GM21360 (cell line): ENCODE results near the gene ZMIZ1.
A peak's percentile ranks its signal among the peaks of the same experiment; 100 is the strongest.

ENCODE experiments used
- ATAC-seq: cut with Tn5 transposase; IDR thresholded peaks from one replicate; pipeline ENCODE4 v1.9.1; 2021; ENCODE audit warnings: mild to moderate bottlenecking, moderate library complexity; ENCODE audit not compliant: unreplicated experiment

The ZMIZ1 gene

DNA sequence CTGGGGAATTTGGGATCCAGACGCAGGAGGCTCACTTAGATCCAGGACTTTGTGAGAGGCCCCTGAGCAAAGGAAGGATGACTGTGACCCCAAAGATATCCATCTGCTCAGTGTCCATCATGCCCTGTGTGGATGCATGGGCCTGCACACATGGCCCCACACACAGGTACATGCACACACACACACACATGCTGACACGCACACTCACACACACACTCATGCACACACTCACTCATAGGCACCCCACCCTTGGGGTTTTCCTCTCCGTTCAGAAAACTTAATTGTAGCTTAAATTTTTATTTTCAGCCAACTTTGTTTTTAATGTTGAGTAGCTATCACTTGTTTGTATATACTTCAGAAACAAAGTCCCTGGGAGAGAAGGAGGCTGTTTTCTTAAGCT is 184.9 kb downstream of the ZMIZ1 start:
- no peak for ATAC-seq

DNA sequence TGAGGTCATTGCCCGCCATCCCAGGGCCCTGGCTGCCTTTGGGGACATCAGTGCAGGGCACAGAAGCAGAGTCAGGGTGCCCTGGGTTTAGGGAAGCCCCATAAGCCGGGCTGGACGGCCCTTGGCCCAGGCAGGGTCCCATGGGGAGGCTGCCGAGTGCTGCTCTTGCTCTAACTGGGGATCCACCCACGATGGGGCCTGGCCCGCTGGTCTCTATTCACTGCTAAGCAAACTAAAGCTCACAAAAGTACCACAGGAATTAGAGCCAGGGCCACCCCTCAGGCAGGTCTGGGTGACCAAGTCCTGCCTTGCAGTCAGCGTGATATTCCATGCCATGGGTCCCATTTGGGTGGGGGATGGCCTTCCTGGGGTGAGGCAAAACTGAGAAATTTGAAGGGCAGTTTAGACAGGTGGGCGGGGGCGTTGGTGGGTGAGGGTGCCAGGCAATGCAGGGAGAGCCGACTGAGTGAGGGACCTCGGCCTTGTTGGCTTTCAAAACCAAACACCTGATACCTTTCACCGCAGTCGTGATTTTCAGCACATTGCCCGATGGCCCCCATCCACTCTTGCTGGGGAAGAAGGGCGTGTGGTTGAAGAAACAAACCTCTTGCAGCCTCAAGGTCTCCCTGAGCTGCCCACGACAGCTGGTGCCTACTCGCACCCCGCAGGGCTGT is 185.7 kb downstream of the ZMIZ1 start:
- no peak for ATAC-seq

DNA sequence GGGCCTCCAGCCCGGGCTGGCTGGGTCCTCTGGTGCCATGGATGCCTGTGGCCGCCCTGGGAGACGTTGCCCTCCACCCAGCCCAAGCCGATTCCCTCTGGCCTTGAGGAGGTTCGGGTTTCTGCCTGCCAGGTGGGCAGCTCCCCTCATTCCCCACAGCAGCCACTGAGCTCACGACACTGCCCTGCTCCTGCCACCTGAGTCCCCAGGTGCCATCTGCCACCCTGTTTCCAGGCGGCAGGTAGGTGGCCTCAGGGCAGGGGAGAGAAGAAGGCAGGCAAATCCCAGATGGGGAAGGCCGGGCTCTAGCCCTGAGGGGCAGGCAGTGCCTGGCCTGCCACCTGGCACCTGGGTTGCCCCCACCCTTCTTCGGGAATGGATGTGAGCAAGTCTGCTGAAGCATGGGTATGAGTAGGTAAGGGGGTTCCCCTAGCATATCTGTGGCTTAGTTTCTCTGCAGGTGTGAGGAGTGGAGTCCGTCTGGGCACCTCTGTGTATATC is 186.3 kb downstream of the ZMIZ1 start:
- no peak for ATAC-seq

DNA sequence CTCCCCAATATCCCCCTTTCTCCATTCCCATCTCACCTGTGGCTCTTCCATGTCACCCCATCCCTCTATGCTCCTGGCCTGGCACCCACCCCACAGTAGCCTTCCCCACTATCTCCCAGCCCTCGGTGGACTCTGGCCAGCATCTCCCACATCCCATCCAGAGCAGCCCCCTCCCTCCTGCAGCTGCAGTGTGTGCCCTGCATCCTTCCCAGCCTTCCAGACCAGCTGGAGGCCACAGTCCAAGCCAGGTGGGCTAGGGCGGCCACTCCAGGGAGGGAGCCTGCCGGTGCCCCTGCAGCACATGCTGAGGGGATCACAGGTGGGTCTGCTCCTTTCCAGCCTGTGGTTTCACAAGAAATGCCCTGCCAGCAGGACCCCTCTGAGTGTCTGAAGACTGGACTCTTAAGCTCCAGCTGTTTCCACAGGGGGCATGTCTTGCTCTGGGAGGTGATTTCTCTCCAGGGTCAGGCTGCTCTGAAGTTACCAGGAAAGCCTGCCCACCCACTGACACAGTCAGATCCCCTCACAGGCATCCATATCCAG is 187.6 kb downstream of the ZMIZ1 start:
- no peak for ATAC-seq

DNA sequence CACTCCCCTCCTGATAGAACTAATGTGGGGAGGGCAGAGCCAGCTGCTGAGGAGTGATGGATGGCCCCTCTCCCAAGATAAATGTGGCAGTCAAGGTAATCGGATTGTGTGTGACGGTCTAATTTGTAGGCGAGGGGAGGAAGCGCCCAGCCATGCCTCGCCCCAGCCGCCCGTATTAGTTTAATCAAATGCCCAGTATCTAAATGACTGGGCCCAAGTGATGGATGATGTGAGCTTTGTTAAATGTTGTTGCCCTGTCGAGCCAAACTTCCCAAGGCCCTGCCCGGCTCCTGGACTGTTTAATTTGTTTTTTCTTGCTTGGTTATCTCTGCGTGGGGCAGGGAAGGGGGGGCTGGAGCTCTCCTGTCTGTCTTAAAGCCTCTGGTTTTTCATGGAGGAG is 190.1 kb downstream of the ZMIZ1 start:
- ATAC-seq: no peak

DNA sequence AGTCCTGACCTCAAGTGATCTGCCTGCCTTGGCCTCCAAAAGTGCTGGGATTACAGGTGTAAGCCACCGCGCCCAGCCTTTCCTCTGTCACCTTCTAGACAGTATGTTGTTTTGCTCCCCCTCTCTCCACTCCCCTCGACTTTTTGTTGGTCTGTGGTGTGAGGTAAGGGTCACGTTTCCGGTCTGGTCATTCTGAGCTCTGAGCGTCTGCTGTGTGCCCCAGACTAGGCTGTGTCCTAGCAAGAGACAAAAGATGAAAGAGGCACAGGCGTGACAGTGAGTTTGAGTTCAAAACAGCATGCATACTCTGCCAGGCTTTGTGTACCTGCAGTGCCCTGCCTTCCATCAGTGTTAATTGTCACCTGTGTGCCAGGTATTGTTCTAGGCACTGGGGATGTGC is 191.1 kb downstream of the ZMIZ1 start:
- no peak for ATAC-seq

DNA sequence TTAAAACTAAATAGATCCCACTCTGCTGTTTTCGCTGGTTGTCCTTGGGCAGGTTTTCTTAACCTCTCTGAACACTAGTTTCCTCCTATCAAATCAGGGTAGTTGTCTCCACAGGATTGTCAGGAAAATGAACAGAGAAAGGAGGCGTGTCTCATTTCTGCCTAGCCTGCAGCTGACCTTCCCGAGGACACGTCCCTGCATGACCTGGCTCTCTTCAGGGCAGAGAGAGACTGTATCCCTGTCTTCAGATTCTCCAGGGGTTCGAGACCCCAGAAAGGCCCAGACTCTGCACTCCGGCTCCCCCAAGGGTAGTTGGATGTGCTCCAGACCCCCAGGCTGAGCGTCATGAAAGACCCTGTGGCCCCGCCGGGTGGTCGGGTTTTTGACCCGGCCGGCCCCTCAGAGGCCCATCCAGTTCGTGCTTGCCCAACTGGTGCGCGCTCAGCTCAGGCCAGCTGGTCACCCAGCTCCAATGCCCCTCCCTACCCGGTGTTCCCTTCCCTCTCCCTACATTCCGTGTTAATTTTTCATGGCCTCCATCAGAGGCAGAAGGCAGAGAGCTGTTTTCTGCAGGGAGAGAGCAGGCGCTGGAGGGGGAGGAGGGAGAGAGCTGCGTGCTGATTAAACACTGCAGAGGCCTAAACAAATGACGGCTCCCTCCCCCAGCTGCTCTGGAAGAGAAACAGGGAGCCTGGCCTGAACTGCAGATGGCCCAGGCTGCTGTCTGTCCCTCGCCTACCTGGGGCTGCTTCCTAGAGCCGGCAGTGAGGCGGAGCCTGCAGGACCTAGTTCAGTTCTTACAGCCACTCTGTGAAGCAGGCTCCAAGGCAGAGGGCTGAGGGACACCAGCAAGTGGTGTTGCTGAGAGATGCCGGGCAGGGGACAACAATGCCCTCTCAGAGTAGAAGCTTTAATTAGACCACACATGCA is 192.3 kb downstream of the ZMIZ1 start:
- no peak for ATAC-seq

DNA sequence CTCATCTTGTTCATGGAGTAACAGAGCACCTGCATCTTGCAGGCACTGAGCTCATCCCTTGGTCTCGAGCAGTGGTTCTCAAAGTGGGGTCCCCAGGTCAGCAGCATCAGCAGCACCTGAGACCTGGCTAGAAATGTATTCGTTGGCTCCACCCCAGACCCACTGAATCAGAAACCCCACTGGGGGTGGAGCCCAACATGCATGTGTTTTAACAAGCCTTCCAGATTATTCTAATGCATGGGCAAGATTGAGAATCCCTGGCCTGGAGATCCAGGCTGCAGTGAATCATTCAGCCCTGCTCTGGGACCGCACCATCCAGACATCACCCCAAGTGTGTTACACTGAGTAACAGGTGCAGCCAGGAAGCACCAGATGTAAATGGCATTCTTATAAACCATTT is 193.4 kb downstream of the ZMIZ1 start:
- ATAC-seq: no peak

DNA sequence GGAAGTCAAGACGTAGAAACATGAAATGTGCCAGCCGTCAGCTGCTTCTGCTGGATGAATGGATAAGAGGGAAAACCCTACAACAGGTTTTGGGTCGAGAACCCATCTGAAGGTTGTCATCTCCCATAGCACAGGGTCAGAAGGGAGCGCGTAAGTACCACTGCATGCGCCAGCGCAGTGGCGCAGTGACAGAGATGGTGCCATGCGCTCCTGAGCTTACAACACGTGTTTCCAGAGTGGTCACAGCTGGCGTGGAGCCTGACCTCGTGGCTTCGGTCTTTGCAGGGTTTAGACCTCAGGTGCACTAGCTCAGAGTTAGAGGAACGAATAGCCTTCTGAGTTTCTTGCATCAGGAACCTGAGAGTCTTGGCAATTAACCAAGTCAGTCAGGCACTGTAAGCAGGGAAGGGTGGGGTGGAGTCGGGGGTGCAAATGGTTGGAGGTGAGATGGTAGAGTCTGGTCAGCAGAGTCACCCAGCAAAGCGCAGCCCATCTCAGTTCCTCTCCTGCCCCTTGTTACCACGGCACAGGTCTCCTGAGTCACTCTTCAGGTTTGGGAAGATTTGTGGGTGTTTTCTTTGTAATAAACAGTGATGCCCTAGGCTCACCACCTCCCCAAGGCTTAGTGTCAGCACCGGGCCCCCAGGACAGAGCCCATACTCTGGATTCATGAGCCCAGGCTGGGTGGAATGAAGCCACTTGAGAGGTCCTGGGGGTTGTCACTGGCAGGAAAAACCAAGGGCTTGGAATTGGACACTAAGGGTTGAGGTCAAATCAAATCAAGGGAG is 194.4 kb downstream of the ZMIZ1 start:
- no peak for ATAC-seq

DNA sequence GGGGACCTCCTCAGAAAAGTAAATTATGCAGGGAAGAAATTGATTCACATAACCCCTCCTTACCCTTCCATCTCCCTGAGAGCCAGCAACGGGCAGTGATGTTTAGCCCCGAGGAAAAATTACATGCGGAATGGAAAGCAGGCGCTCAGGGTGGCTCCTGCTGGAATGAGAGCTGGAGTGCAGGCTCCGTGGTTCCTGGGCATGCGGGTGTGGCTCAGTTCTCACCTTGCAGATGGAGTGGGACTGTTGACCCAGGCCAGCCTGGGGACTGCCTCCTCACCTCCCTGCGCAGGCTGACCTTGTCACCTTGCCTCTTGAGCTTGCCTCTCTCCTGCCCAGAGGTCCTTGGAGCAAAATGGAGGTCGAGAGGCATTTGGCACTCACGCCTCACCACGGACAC is 195.2 kb downstream of the ZMIZ1 start:
- ATAC-seq: no peak

DNA sequence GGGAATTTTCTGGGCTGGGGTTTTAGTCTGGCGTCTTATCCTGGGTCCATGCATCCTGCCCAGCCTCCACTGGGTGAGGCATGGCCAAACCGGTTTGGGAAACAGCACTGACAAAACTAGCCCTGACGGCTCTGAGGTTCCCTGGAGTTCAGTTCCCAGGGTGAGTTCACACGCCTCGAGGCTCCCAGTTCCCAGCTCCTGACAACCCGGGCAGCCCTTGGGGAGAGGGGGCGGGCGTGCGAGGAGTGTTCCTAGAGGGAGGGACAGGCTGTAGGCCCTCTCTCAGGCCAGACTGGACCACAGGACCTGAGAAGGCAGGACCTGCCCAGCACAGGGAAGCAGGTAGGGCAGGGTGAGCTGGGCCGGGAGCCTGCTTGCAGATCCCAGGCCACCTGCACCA is 196.2 kb downstream of the ZMIZ1 start:
- no peak for ATAC-seq

DNA sequence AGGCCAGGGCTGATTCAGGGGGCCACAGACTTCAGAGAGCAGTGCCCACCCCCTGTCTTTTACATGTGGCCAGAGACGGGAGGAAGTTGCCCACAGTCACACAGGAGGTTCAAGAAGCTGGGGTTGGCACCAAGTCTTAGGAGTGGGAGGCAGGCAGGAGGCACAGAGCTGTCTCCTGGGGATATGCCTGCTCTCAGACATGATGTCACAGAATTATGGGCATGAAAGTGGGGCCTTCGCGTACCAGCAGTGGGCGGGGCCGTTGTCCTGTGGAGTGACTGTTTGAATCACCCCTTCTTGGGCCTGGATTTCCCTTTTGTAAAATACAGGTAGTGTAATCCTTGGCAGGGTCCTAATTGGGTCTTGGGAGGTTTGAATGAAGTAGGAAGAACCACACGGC is 197.3 kb downstream of the ZMIZ1 start:
- peak; percentile 29 for ATAC-seq

DNA sequence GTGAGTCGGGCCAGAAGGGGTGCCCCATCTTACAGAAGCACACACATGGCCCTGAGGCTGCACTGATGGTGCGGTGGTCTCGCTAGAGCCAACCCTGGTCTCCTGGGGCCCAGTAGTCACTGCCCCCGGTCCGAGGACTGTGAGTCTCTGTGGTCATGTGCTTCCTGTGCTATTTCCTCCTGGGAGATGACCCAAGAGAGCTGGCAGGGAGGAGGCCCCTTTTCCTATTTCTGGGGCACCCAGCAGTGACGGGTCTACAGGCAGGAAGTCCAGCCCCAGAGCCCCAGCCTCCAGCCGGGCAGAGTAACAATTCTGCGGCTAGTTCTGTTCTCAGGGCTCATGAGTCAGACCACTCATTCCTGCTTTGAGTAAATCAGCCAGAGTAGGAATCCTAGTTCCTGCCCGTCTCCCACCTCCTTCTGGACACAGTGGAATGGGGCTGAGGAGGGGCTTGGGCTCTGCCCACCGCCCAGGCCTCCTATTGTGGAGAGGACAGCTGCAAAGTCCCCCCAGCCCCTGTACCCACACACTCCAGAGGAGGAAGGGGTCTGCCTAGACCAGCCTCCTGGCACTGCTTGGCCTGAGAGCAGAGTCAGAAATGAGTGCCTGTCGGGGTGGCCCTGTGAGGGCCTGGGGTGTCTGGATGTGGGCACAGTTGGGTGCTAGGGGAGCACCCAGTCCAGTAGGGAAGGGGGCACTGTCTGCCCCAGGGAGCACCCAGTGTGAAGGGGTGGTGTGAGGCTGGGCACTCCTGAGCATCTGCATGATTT is 198.0 kb downstream of the ZMIZ1 start:
- ATAC-seq: peak; percentile 80

DNA sequence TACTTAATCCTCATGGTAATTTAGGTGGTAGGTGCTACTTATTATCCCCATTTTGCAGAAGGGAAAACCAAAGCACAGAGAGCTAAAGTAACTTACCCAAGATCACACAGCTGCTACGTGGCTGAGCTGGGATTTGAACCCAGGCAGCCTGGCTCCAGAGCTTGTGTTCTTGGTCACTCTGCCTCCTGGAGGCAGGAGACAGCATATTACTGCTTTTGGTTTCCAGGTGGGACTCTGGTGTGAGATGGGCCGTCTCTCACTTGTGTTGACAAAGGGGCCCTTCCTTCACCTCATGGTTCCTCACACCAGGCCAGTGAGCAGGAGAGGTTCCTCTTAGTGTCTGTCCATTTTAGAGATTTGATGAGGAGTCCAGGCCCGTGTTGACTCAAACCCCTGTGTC is 198.7 kb downstream of the ZMIZ1 start:
- no peak for ATAC-seq

DNA sequence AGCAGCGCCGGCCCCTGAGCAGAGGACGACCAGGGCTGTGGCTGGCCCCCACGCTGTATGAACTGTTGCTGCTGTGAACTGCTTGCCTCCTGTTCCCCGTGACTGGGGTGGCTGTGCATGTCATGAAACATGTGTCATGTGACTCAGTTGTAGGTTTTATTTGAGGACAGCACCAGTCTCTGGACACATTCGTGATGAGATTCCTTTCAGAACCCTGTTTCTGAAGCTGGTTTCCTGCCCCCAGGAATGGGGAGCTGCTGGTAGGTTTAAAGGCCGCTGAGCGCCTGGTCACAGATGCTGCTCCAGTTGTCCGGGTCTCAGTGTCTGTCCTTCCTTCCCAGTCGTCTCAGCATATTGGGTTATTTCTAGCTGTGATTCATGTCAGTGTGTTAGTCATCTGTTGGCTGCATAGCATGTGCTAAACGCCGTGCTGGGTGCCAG is 199.4 kb downstream of the ZMIZ1 start:
- no peak for ATAC-seq

DNA sequence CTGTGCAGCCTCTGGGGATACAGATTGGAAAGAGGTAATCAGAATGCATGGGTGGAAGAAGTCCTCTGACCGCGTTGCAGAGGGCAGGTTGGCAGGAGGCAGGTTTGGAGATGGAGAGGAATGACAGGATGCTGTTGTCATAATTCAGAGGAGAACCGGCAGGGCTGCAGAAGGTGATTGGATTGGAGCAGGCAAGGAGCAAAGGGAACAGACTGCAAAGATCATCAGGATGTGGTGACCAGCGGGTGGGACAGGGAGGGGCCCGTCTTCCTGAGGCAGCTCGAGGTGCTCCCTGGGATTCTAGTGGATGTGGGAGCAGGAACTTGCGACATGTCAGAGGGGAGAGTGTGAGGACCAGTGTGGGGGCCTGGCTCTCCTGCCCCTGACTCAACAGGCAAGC is 200.0 kb downstream of the ZMIZ1 start:
- no peak for ATAC-seq

DNA sequence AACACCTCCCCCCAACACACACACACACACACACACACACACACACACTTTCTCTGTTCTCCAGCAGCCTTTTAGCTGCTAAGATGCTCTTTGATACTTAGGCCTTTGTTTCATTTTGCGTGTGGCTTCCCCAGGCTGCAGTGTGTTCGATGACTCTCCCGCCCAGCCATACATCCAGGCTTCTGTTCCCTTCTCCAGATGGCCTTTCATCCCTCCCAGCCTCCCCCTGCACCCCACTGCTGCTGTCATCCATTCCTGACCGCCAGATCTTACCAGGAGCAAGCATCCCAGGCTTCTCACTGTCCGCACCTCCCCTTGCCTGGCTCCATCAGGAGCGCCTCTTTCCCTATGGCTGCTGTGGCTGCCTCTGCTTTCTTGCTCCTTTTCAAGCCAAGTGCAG is 200.7 kb downstream of the ZMIZ1 start:
- ATAC-seq: no peak

DNA sequence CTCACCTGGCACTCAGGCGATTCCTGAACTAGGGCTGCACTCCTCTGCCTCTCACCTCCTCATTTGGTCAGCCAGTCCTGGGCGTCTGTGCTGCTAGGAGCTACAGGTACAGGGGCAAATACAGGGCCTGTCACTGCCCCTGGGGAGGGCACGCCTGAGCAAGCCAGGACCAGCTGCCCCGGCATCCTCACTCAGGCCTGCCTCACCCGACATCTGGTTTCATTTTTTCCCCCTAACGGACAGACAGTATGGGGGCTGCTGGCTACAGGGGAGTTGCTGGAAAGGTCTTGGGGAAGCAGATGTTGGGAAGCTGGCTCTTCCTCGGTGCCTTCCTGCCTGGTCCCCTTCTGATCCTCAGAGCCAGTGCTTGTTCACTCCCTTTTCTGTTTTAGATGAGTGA is 201.2 kb downstream of the ZMIZ1 start:
- ATAC-seq: no peak

DNA sequence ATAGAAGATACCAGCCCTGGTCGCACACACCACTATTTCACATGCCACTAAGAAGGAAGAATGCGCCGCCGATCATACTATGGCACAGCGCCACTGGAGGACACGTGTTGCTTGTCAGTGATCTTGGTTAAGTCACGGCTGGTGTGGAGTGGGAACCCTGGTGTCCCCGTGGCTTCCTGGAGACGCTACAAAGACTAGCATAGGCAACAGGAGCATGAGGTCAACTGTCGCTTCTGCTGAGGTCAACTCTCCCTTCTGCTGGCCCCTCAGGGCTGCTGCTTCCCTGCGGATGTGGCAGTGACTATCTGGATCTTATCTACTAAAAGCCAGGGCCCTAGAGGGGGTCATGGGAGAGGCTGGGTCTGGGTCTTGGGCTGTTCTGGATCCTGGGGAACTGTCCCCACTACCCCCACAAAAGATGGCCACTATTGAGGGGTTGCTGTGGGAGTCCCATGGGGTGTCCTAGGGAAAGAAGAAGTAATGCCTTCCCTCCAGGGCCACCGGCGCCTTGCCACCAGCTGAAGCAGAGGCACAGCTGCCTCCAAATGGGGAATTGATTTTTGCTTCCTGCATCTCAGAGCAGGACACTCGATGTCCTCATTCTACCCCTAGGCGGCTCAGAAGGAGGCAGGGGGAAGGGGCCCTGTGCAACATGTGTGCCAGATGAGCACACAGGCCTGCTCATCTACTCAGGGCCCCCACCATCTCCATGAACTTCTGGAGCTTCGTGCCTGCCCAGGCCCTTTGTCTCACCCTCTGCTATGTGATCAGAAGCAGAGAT is 201.9 kb downstream of the ZMIZ1 start:
- no peak for ATAC-seq

DNA sequence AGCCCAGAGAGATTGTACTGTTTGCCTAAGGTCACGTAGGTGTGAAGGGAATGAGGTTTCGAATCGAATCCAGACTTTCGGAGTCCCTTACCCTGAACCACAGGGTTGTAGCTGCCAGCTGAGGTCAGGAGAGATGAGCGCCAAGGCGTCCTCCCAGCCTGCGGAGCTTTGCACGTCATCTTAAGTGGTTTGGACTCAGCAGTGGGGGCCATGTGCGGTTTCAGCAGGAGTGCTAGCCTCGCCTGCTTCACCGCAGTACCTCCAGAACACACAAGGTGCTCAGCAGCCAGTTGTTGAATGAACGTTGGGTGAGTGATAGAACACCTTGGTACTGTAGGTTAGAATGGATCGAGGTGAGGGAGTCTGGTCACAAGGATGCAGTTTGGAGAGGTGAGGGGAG is 203.6 kb downstream of the ZMIZ1 start:
- no peak for ATAC-seq
